ENCODE results near the gene LIMD2.

DNA sequence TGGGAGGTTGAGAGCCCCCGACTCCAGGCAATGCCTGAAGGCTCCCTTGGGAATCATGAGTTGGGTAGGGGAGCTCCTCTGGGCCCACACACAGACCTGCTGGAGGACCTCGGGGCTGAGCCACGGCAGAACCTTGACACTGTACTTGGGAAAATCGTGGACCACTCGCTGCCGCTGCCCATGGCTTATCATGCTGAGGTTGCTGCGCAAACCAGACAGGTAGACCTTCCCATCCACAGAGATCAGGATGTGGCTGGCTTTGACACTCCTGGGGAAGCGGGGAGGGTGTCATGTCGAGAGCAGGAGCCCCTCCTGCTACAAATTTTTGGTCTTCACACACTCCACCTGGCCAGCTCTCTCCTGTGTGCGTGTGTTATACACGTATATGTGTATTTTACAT is 7.2 kb upstream of the LIMD2 start:
- TF ChIP-seq, protein P1, sequence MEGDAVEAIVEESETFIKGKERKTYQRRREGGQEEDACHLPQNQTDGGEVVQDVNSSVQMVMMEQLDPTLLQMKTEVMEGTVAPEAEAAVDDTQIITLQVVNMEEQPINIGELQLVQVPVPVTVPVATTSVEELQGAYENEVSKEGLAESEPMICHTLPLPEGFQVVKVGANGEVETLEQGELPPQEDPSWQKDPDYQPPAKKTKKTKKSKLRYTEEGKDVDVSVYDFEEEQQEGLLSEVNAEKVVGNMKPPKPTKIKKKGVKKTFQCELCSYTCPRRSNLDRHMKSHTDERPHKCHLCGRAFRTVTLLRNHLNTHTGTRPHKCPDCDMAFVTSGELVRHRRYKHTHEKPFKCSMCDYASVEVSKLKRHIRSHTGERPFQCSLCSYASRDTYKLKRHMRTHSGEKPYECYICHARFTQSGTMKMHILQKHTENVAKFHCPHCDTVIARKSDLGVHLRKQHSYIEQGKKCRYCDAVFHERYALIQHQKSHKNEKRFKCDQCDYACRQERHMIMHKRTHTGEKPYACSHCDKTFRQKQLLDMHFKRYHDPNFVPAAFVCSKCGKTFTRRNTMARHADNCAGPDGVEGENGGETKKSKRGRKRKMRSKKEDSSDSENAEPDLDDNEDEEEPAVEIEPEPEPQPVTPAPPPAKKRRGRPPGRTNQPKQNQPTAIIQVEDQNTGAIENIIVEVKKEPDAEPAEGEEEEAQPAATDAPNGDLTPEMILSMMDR (IDR thresholded peaks at IDR 0.05), result no peak
- no peak for TF ChIP-seq POLR2A (IDR thresholded peaks at IDR 0.05)
